ENCODE data around the gene SYT3. TPM values are rescaled to one million over a fixed set of nuclear protein-coding genes. Genes with fewer than 3 reads are reported as not detected.
"Not testable (repeated sequence)": the region's sequence is repeated elsewhere in the genome, so short reads cannot be mapped to it uniquely, and the experiment has no call there.

Gene SYT3
- total RNA-seq, 4 donors from 2014 or later, result 0.14 TPM; not detected in 3

- H3K36me3 ChIP-seq, result no peaks in the 10 kb centered on the region
- H3K9me3 ChIP-seq, result no peaks in the 10 kb centered on the region
- no peak for TF ChIP-seq POLR2A (IDR thresholded peaks at IDR 0.05)
- no peak for TF ChIP-seq CTCF (IDR thresholded peaks at IDR 0.05)
- DNase-seq, result no peak
- H3K4me1 ChIP-seq, result no peaks in the 10 kb centered on the region
- no peaks in the 10 kb centered on the region for H3K27me3 ChIP-seq
- no peak overlapping the region for H3K27ac ChIP-seq
- H3K4me3 ChIP-seq, result no peak overlapping the region
- intact Hi-C loops (cut with DNase I; ENCODE audit: low total_unique reads), result no loop called here
Measured at GRCh38 chr19:50590191-50590590, 49.5 kb downstream of the SYT3 start.

GRCh38 chr19:50581795-50582660 is 57.7 kb downstream of the SYT3 start:
- DNase-seq; H3K4me3 ChIP-seq; H3K36me3 ChIP-seq; intact Hi-C loops (cut with DNase I; ENCODE audit: low total_unique reads); H3K9me3 ChIP-seq; H3K27me3 ChIP-seq; H3K4me1 ChIP-seq; H3K27ac ChIP-seq: not testable (repeated sequence)

GRCh38 chr19:50580970-50581634 is 58.6 kb downstream of the SYT3 start:
- Histone ChIP-seq H3K4me3 (no peak overlapping the region), H3K9me3 (no peaks in the 10 kb centered on the region), H3K27me3 (no peaks in the 10 kb centered on the region), H3K4me1 (no peaks in the 10 kb centered on the region), H3K36me3 (no peaks in the 10 kb centered on the region), H3K27ac (no peak overlapping the region)
- intact Hi-C loops (cut with DNase I; ENCODE audit: low total_unique reads), result no loop called here
- TF ChIP-seq CTCF (IDR thresholded peaks at IDR 0.05), result no peak
- no peak for TF ChIP-seq POLR2A (IDR thresholded peaks at IDR 0.05)
- DNase-seq, result no peak

- TF ChIP-seq CTCF (IDR thresholded peaks at IDR 0.05) (no peak), POLR2A (IDR thresholded peaks at IDR 0.05) (no peak)
- Histone ChIP-seq H3K36me3 (no peaks in the 10 kb centered on the region), H3K27ac (no peak overlapping the region), H3K4me1 (no peaks in the 10 kb centered on the region), H3K27me3 (no peaks in the 10 kb centered on the region), H3K4me3 (no peak overlapping the region), H3K9me3 (no peaks in the 10 kb centered on the region)
- intact Hi-C loops (cut with DNase I; ENCODE audit: low total_unique reads), result no loop called here
- no peak for DNase-seq
Measured at GRCh38 chr19:50580240-50580639, 59.4 kb downstream of the SYT3 start.

GRCh38 chr19:50576769-50577168 is 62.9 kb downstream of the SYT3 start:
- H3K27me3 ChIP-seq; H3K27ac ChIP-seq; intact Hi-C loops (cut with DNase I; ENCODE audit: low total_unique reads); DNase-seq; H3K4me1 ChIP-seq; H3K4me3 ChIP-seq; H3K36me3 ChIP-seq; H3K9me3 ChIP-seq: not testable (repeated sequence)

GRCh38 chr19:50573741-50574461 is 65.8 kb downstream of the SYT3 start:
- H3K27ac ChIP-seq, result no peak overlapping the region
- H3K27me3 ChIP-seq, result no peaks in the 10 kb centered on the region
- DNase-seq, result no peak
- H3K4me1 ChIP-seq, result no peaks in the 10 kb centered on the region
- no peak overlapping the region for H3K4me3 ChIP-seq
- H3K9me3 ChIP-seq, result no peaks in the 10 kb centered on the region
- intact Hi-C loops (cut with DNase I; ENCODE audit: low total_unique reads), result no loop called here
- TF ChIP-seq CTCF (IDR thresholded peaks at IDR 0.05) (no peak), POLR2A (IDR thresholded peaks at IDR 0.05) (no peak)
- no peaks in the 10 kb centered on the region for H3K36me3 ChIP-seq
